Activated T-cell treated with anti-CD3 and anti-CD28 coated beads, Interleukin-2, amount 50 U/mL, for 4 hours (primary cell): Measurements from ENCODE around the gene SATB1. TPM values are rescaled to one million over a fixed set of nuclear protein-coding genes. Genes with fewer than 3 reads are reported as not detected.

Experiments used
- ATAC-seq, 2 donors: fragments of 200-7000 bp; cut with Tn5 transposase; one replicate each; pipeline ENCODE4 v1.10.0; 2021
- DNase-seq: peaks from one replicate; pipeline ENCODE4 v3.0.0-alpha.2; 2020
- H3K27me3 Mint-ChIP-seq: one replicate; pipeline ENCODE4 v1.8.0; 2021; ENCODE audit warnings: low read depth, mixed read lengths
- H3K36me3 Mint-ChIP-seq: one replicate; pipeline ENCODE4 v1.8.0; 2022; ENCODE audit warnings: mixed read lengths; ENCODE audit not compliant: insufficient read depth
- H3K4me1 Mint-ChIP-seq: one replicate; pipeline ENCODE4 v1.8.0; 2021; ENCODE audit warnings: low read depth, mixed read lengths
- H3K4me3 Mint-ChIP-seq: one replicate; pipeline ENCODE4 v1.8.0; 2021; ENCODE audit warnings: mild to moderate bottlenecking, moderate library complexity, mixed read lengths
- H3K9me3 Mint-ChIP-seq: one replicate; pipeline ENCODE4 v1.8.0; 2021; ENCODE audit warnings: mixed read lengths
- total RNA-seq, 3 donors: library from RNA; stranded (reverse); gene quantifications; one replicate each; pipeline ENCODE4 v1.2.1, GENCODE V29; 2021

Gene SATB1
- total RNA-seq, 3 donors from 2014 or later: 209 to 239 (median 228) TPM

DNA sequence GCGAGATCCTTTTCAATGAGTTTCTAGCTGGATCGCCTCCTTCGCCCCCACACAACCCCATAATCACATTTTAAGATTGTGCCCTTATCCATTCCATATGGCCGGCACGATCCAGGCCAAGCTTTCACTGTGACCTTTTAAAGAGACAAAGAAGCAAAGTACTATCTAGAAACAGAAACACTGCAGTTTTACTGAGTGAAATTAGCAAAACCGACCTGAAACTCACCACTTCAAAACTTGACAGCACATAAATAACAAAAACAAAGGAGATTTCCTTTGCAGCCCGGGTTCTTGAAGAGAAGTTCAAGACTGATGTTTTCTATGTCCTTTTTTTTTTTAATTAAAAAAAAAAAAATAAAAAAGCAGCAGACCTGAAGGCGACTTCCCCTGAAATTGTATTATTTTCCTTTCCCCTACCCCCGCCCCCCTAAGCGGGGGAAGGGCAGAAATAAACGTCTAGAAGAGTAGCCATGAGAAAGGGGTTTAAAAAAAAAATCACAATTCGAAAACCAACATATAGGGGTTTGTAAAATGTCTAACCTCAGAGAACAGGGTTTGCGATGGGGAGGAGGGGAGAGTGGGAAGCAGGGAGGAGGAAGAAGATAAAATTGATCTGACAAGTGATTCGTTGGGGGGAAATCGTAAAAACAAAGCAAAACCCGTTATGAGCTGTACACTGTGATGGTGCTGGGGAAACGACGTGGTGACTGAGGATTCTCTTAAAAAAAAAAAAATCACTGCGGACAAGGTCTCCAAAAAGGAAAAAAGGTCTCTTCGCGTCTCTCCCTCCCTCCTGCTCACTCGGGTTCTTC, 1.5 kb downstream of the SATB1 start:
- Mint-ChIP-seq H3K4me1 (peaks cover 76% of the 10 kb centered on the region), H3K9me3 (no peaks in the 10 kb centered on the region), H3K27me3 (no peaks in the 10 kb centered on the region), H3K36me3 (peaks cover 32% of the 10 kb centered on the region), H3K4me3 (peak overlapping the region; percentile 92)
- ATAC-seq (peak; percentile 19 to 27), DNase-seq (peak; percentile 24)

- peaks cover 76% of the 10 kb centered on the region for H3K4me1 Mint-ChIP-seq
- peak overlapping the region; percentile 92 for H3K4me3 Mint-ChIP-seq
- H3K27me3 Mint-ChIP-seq: no peaks in the 10 kb centered on the region
- no peaks in the 10 kb centered on the region for H3K9me3 Mint-ChIP-seq
- peaks cover 36% of the 10 kb centered on the region for H3K36me3 Mint-ChIP-seq
- DNase-seq: no peak
- no peak for ATAC-seq
Measured at GRCh38 chr3:18422972-18423371, 2.2 kb downstream of the SATB1 start.

DNA sequence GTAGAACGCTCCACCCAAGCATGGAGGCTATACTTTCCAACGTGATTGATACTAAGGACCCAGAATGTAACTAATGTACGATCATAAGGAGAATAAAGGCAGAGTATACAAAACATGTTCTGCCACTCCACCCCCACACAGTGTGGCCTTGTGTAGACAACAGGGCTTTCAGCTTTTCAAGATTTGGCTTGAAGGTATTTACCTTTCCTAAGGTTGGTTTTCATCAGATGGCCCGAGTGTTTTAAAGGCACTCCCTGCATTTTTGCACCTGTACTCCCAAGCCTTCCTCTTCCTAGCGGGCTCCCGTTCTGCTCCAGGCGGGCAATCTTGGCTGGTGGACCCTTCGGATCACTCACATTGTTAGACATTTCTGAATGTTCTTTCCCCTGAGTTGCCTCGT, 4.6 kb downstream of the SATB1 start:
- ATAC-seq: no peak
- Mint-ChIP-seq H3K36me3 (peaks cover 49% of the 10 kb centered on the region), H3K9me3 (no peaks in the 10 kb centered on the region)

GRCh38 chr3:18419232-18419631, 5.9 kb downstream of the SATB1 start:
- Mint-ChIP-seq H3K36me3 (peaks cover 59% of the 10 kb centered on the region), H3K4me3 (peak overlapping the region; percentile 68), H3K27me3 (no peaks in the 10 kb centered on the region), H3K9me3 (no peaks in the 10 kb centered on the region), H3K4me1 (peaks cover 85% of the 10 kb centered on the region)
- ATAC-seq (no peak), DNase-seq (no peak)

More for the DNA sequence above, 4.6 kb downstream of the SATB1 start:
- peaks cover 77% of the 10 kb centered on the region for H3K4me1 Mint-ChIP-seq
- no peaks in the 10 kb centered on the region for H3K27me3 Mint-ChIP-seq
- no peak for DNase-seq
- peak overlapping the region; percentile 67 for H3K4me3 Mint-ChIP-seq

DNA sequence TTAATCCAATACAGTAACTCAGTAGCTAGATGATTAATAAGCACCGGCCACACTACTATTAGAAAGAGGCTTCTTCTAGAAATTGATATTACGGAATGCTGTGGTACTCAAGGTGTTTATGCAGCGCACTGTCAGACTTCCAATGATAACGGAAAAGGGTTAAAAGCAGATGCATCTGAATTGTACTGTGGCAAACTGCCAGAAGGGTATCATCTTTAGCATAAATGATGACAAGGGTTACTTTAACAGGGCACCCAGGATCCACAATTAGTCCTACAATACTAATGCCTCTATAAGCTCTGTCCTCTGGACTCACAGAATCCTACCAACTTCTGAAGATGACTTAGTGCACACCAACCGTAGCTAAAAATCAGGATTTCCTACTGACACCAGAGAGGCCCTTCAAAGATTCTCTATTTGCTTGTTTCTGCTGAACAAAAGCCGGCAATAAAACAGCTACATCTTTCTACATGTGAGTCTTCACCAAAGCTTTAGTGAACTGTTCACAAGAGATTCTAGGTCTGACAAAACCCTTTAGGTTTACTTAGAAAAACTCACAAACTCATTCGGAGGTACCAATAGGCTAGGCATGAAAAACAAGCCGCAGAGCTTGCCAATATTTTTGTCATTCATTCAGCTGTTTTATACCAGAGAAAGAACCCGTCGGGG, 7.1 kb downstream of the SATB1 start:
- no peaks in the 10 kb centered on the region for H3K27me3 Mint-ChIP-seq
- H3K4me3 Mint-ChIP-seq: peak overlapping the region; percentile 68
- ATAC-seq (peak in 1 of 2 donors; percentile 15), DNase-seq (no peak)
- peaks cover 82% of the 10 kb centered on the region for H3K4me1 Mint-ChIP-seq
- peaks cover 55% of the 10 kb centered on the region for H3K36me3 Mint-ChIP-seq
- no peaks in the 10 kb centered on the region for H3K9me3 Mint-ChIP-seq

DNA sequence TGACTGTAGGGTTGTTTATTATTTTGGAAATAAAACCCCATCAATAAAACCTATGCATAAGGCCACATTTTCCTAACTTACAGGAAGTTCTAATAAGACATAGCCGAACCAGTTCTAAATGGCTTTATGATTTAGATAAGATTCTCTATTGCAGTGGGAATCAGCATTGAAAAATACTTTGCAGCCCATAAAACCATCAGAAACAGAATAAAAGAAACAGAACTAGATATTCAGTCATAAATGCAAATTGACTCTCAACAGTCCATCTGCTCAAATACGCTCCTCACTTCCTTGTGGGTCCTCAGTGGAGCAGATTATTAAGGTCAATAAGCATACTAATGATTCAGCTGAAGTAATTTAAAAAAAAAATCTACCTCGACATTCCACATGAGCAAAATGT, 8.8 kb downstream of the SATB1 start:
- Mint-ChIP-seq H3K4me3 (peak overlapping the region; percentile 1), H3K9me3 (no peaks in the 10 kb centered on the region), H3K27me3 (no peaks in the 10 kb centered on the region), H3K4me1 (peaks cover 82% of the 10 kb centered on the region), H3K36me3 (peaks cover 61% of the 10 kb centered on the region)
- DNase-seq (no peak), ATAC-seq (no peak)

GRCh38 chr3:18415839-18416238, 9.3 kb downstream of the SATB1 start:
- Mint-ChIP-seq H3K27me3 (no peaks in the 10 kb centered on the region), H3K4me3 (peak overlapping the region; percentile 1), H3K9me3 (no peaks in the 10 kb centered on the region), H3K36me3 (peaks cover 59% of the 10 kb centered on the region), H3K4me1 (peaks cover 81% of the 10 kb centered on the region)
- DNase-seq (no peak), ATAC-seq (no peak)

- Mint-ChIP-seq H3K36me3 (peaks cover 55% of the 10 kb centered on the region), H3K4me1 (peaks cover 80% of the 10 kb centered on the region), H3K27me3 (no peaks in the 10 kb centered on the region), H3K4me3 (peak overlapping the region; percentile 26), H3K9me3 (no peaks in the 10 kb centered on the region)
- ATAC-seq: no peak
- DNase-seq: no peak
Measured at GRCh38 chr3:18415167-18415566, 10.0 kb downstream of the SATB1 start.

GRCh38 chr3:18412684-18413083, 12.5 kb downstream of the SATB1 start:
- DNase-seq (no peak), ATAC-seq (no peak)
- peaks cover 79% of the 10 kb centered on the region for H3K4me1 Mint-ChIP-seq
- H3K4me3 Mint-ChIP-seq: no peak overlapping the region
- H3K27me3 Mint-ChIP-seq: no peaks in the 10 kb centered on the region
- peaks cover 47% of the 10 kb centered on the region for H3K36me3 Mint-ChIP-seq
- H3K9me3 Mint-ChIP-seq: no peaks in the 10 kb centered on the region

DNA sequence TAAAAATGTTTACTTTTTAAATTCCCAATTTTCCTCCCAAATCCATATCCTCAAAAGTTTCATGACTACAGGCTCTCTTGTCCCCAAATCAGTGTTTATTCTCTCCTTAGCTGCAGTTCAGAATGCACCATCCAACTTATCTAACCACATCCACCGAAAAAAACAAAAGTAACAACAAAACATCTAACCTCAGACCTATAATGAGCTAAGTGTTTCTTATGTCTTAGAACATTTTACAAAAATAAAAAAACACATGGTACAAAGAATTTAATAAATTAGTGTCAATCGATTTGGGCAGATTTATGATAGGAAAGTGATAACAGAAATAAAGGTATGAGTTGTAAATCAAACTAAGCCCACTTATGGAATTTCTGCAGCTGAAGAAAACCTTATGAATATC, 13.6 kb downstream of the SATB1 start:
- peaks cover 78% of the 10 kb centered on the region for H3K4me1 Mint-ChIP-seq
- no peaks in the 10 kb centered on the region for H3K27me3 Mint-ChIP-seq
- DNase-seq (no peak), ATAC-seq (no peak)
- H3K9me3 Mint-ChIP-seq: no peaks in the 10 kb centered on the region
- H3K4me3 Mint-ChIP-seq: peak overlapping the region; percentile 40
- peaks cover 45% of the 10 kb centered on the region for H3K36me3 Mint-ChIP-seq

- no peaks in the 10 kb centered on the region for H3K27me3 Mint-ChIP-seq
- H3K36me3 Mint-ChIP-seq: peaks cover 40% of the 10 kb centered on the region
- ATAC-seq (peak in 1 of 2 donors; percentile 27), DNase-seq (no peak)
- peak overlapping the region; percentile 27 for H3K4me3 Mint-ChIP-seq
- no peaks in the 10 kb centered on the region for H3K9me3 Mint-ChIP-seq
- H3K4me1 Mint-ChIP-seq: peaks cover 79% of the 10 kb centered on the region
Measured at GRCh38 chr3:18410205-18410604, 14.9 kb downstream of the SATB1 start.

DNA sequence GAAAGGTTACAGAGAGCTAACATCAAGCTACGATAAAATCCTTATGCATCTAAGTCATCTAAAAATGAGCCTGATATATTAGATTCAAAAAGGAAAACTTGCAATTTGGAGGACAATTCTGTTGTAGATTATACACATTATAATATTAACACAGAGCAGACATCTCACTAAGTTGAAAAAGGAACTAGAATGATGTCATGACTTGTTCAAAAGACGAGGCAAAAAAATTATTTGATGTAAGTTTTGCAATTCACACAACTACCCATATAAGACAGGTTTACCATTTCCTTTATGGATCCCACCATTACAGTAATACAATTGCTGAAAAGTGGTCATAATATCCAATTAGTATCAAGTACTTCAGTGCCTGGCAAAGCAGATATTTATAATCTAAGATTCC, 15.9 kb downstream of the SATB1 start:
- Mint-ChIP-seq H3K9me3 (no peaks in the 10 kb centered on the region), H3K27me3 (no peaks in the 10 kb centered on the region), H3K36me3 (peaks cover 36% of the 10 kb centered on the region), H3K4me3 (peak overlapping the region; percentile 24), H3K4me1 (peaks cover 77% of the 10 kb centered on the region)
- DNase-seq: no peak
- ATAC-seq: no peak

GRCh38 chr3:18405141-18405540, 20.0 kb downstream of the SATB1 start:
- H3K27me3 Mint-ChIP-seq: no peaks in the 10 kb centered on the region
- no peak for DNase-seq
- ATAC-seq: peak in 1 of 2 donors; percentile 39
- H3K9me3 Mint-ChIP-seq: no peaks in the 10 kb centered on the region
- H3K4me3 Mint-ChIP-seq: no peak overlapping the region
- peaks cover 49% of the 10 kb centered on the region for H3K36me3 Mint-ChIP-seq
- H3K4me1 Mint-ChIP-seq: peaks cover 85% of the 10 kb centered on the region

DNA sequence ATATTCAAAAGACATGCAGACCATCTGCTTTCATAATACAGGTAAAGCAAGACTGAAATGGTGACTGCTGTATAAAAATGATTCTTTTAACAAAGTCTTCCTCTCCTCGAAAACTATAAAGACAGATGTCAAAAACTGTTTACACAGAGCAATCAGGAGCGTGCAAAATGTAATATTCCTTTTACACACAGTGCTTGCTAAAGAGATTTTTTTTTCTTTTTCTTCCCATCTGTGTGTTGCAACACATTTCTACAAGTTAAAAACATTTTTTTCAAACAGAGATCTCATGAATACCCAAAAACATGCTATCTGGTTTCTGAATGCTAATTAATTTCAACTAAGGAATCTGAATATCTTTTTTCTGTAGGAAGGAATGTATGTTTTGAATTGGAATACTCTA, 22.1 kb downstream of the SATB1 start:
- H3K4me1 Mint-ChIP-seq: peaks cover 83% of the 10 kb centered on the region
- H3K9me3 Mint-ChIP-seq: no peaks in the 10 kb centered on the region
- H3K4me3 Mint-ChIP-seq: peak overlapping the region; percentile 34
- H3K36me3 Mint-ChIP-seq: peaks cover 57% of the 10 kb centered on the region
- no peak for DNase-seq
- ATAC-seq: no peak
- no peaks in the 10 kb centered on the region for H3K27me3 Mint-ChIP-seq
